Trophoblast cell (in vitro differentiated cells and primary cell): ENCODE data around the gene ZNF316.

ENCODE experiments used
- DNase-seq, 2 donors: peaks; one replicate each; pipeline ENCODE4 v3.0.0-alpha.2; 2016
- H2AFZ ChIP-seq: 2 replicates; pipeline ENCODE4 v1.6.1; 2013; ENCODE audit warnings: low read length, moderate library complexity, mild to moderate bottlenecking; ENCODE audit not compliant: insufficient read depth, poor library complexity
- H2AK5ac ChIP-seq: 2 replicates; pipeline ENCODE4 v1.6.1; 2013; ENCODE audit warnings: mild to moderate bottlenecking, low read length
- H2BK120ac ChIP-seq: 2 replicates; pipeline ENCODE4 v1.6.1; 2013; ENCODE audit warnings: low read length, mild to moderate bottlenecking, moderate library complexity; ENCODE audit not compliant: insufficient read depth, poor library complexity
- H2BK12ac ChIP-seq: 2 replicates; pipeline ENCODE4 v1.6.1; 2013; ENCODE audit warnings: mild to moderate bottlenecking, low read length, moderate library complexity
- H2BK5ac ChIP-seq: 2 replicates; pipeline ENCODE4 v1.6.1; 2013; ENCODE audit warnings: low read length, low read depth, moderate library complexity, mild to moderate bottlenecking; ENCODE audit not compliant: poor library complexity
- H3K14ac ChIP-seq: 2 replicates; pipeline ENCODE4 v1.6.1; 2013; ENCODE audit warnings: mild to moderate bottlenecking, low read length
- H3K18ac ChIP-seq: 2 replicates; pipeline ENCODE4 v1.6.1; 2013; ENCODE audit warnings: mild to moderate bottlenecking, low read length
- H3K23ac ChIP-seq: 2 replicates; pipeline ENCODE4 v1.6.1; 2013; ENCODE audit warnings: low read length
- H3K27ac ChIP-seq: 2 replicates; pipeline ENCODE4 v1.5.1; 2013; ENCODE audit warnings: low read depth, mild to moderate bottlenecking, inconsistent platforms, low read length, moderate library complexity
- H3K27me3 ChIP-seq: 2 replicates; pipeline ENCODE4 v1.6.1; 2013; ENCODE audit warnings: inconsistent platforms, mild to moderate bottlenecking, low read length, moderate library complexity; ENCODE audit not compliant: insufficient read depth
- H3K36me3 ChIP-seq, 2 experiments: 1 replicate in 1 of 2; 2 replicates in 1 of 2; pipeline ENCODE4 v1.6.1; 2013; ENCODE audit warnings: low read length in 2 of 2, mild to moderate bottlenecking in 2 of 2, moderate library complexity in 1 of 2; ENCODE audit not compliant: insufficient read depth in 2 of 2, control insufficient read depth in 1 of 2
- H3K4ac ChIP-seq: 2 replicates; pipeline ENCODE4 v1.6.1; 2013; ENCODE audit warnings: low read depth, mild to moderate bottlenecking, low read length, moderate library complexity
- H3K4me1 ChIP-seq, 2 experiments: 1 replicate in 1 of 2; 2 replicates in 1 of 2; pipeline ENCODE4 v1.6.1; 2013; ENCODE audit warnings: low read length in 2 of 2, mild to moderate bottlenecking in 2 of 2, moderate library complexity in 1 of 2; ENCODE audit not compliant: insufficient read depth in 2 of 2, control insufficient read depth in 1 of 2
- H3K4me2 ChIP-seq: 2 replicates; pipeline ENCODE4 v1.6.1; 2013; ENCODE audit warnings: inconsistent platforms, mild to moderate bottlenecking, low read length, moderate library complexity
- H3K4me3 ChIP-seq: 2 replicates; pipeline ENCODE4 v1.5.1; 2013; ENCODE audit warnings: mild to moderate bottlenecking, low read depth, low read length, inconsistent platforms
- H3K79me1 ChIP-seq: one replicate; pipeline ENCODE4 v1.6.1; 2013; ENCODE audit warnings: low read length
- H3K79me2 ChIP-seq: 2 replicates; pipeline ENCODE4 v1.6.1; 2013; ENCODE audit warnings: low read length, mild to moderate bottlenecking; ENCODE audit not compliant: control insufficient read depth, insufficient read depth, poor library complexity
- H3K9ac ChIP-seq: 2 replicates; pipeline ENCODE4 v1.6.1; 2013; ENCODE audit warnings: mild to moderate bottlenecking, low read length
- H3K9me3 ChIP-seq: 2 replicates; pipeline ENCODE4 v1.6.1; 2013; ENCODE audit warnings: low read depth, mild to moderate bottlenecking, control low read depth, inconsistent platforms, low read length; ENCODE audit not compliant: insufficient read depth
- H4K12ac ChIP-seq: 2 replicates; pipeline ENCODE4 v1.6.1; 2013; ENCODE audit warnings: low read depth, mild to moderate bottlenecking, low read length, moderate library complexity
- H4K8ac ChIP-seq: 2 replicates; pipeline ENCODE4 v1.6.1; 2013; ENCODE audit warnings: low read depth, mild to moderate bottlenecking, low read length, moderate library complexity
- H4K91ac ChIP-seq: one replicate; pipeline ENCODE4 v1.6.1; 2013; ENCODE audit warnings: low read depth, mild to moderate bottlenecking, low read length, moderate library complexity
- WGBS: extraction: QIAGEN DNeasy Blood & Tissue Kit; methylation state at CpG from one replicate; pipeline ENCODE4 v1.1.7; 2013; ENCODE audit warnings: missing lambda C conversion rate; ENCODE audit not compliant: insufficient read length, insufficient coverage; ENCODE audit errors: extremely low coverage; 5-methylcytosine and 5-hydroxymethylcytosine counted together

The ZNF316 gene

GRCh38 chr7:6590645-6591110 lies 46.4 kb upstream of the ZNF316 start:
- Histone ChIP-seq H3K4ac (peak overlapping the region; percentile 72), H3K4me1 (peaks cover 6 to 7% of the 10 kb centered on the region in 2 experiments), H2BK5ac (no peak overlapping the region), H2BK12ac (no peak overlapping the region), H3K9me3 (no peaks in the 10 kb centered on the region), H3K27me3 (no peaks in the 10 kb centered on the region), H2AFZ (peak overlapping the region; percentile 99), H2AK5ac (no peak overlapping the region), H3K4me2 (peak overlapping the region; percentile 90), H3K18ac (peak overlapping the region; percentile 94), H3K36me3 (peaks cover 38 to 42% of the 10 kb centered on the region in 2 experiments), H4K91ac (peak overlapping the region; percentile 77), H2BK120ac (no peak overlapping the region), H3K23ac (no peak overlapping the region), H3K79me2 (peaks cover 6% of the 10 kb centered on the region), H3K14ac (peak overlapping the region; percentile 96), H4K12ac (peak overlapping the region; percentile 87), H4K8ac (peak overlapping the region; percentile 92), H3K9ac (peak overlapping the region; percentile 89), H3K4me3 (peak overlapping the region; percentile 83), H3K79me1 (peaks cover 6% of the 10 kb centered on the region), H3K27ac (no peak overlapping the region)
- WGBS: no CpG with 5 or more reads among the region's 10 CpGs
- peak in 1 of 2 donors; percentile 35 for DNase-seq

DNA sequence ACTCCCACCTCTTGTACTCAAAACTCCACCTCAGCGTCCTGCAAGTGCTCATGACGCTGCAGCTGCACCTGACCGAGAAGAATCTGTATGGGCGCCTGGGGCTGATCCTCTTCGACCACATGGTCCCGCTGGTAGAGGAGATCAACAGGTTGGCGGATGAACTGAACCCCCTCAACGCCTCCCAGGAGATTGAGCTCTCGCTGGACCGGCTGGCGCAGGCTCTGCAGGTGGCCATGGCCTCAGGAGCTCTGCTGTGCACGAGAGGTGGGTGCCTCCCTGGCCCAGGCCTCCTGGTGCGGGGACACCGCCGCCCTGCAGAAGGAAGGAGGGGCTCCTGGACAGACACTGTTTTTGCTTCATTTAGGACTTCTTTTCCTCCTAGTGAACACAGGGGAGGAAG lies 37.0 kb upstream of the ZNF316 start:
- no peaks in the 10 kb centered on the region for H3K79me2 ChIP-seq
- no peaks in the 10 kb centered on the region for H3K9me3 ChIP-seq
- H3K27ac ChIP-seq: no peak overlapping the region
- H2BK12ac ChIP-seq: no peak overlapping the region
- H4K91ac ChIP-seq: no peak overlapping the region
- no peak overlapping the region for H4K8ac ChIP-seq
- H3K4me3 ChIP-seq: no peak overlapping the region
- no peak overlapping the region for H3K18ac ChIP-seq
- no peak overlapping the region for H2BK120ac ChIP-seq
- no peak overlapping the region for H3K4ac ChIP-seq
- H3K23ac ChIP-seq: no peak overlapping the region
- no peak overlapping the region for H3K9ac ChIP-seq
- H3K4me1 ChIP-seq: no peaks in the 10 kb centered on the region
- H2AFZ ChIP-seq: no peak overlapping the region
- H3K4me2 ChIP-seq: no peak overlapping the region
- no peak overlapping the region for H3K14ac ChIP-seq
- no peak overlapping the region for H2BK5ac ChIP-seq
- H3K79me1 ChIP-seq: no peaks in the 10 kb centered on the region
- H2AK5ac ChIP-seq: no peak overlapping the region
- peaks cover 55 to 58% of the 10 kb centered on the region in 2 experiments for H3K36me3 ChIP-seq
- no peak overlapping the region for H4K12ac ChIP-seq
- no CpG with 5 or more reads among the region's 15 CpGs for WGBS
- no peak for DNase-seq
- H3K27me3 ChIP-seq: no peaks in the 10 kb centered on the region

DNA sequence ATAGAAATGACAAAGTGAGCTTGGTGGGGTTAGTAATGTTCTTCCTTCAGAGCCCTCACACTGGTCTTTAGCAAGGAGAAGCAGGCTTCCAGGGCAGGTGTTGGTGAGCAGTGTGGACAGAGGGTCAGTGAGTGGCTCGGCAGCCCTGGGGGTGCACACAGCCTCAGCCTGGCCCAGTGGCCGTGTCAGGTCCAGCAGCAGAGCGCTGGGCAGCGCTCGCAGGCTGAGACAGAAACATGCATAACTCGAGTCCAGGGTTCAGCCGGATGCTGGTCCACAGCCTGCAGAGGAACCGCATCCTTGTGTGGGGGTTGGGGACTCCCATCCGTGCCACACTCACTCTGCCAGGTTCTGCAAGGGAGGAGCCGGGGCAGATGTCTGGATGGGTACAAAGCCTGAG lies 32.7 kb upstream of the ZNF316 start:
- Histone ChIP-seq H2AK5ac (no peak overlapping the region), H3K79me1 (no peaks in the 10 kb centered on the region), H3K9ac (no peak overlapping the region), H3K9me3 (no peaks in the 10 kb centered on the region), H3K4me3 (no peak overlapping the region), H3K79me2 (no peaks in the 10 kb centered on the region), H4K91ac (no peak overlapping the region), H2BK120ac (no peak overlapping the region), H4K12ac (no peak overlapping the region), H3K23ac (no peak overlapping the region), H3K14ac (no peak overlapping the region), H3K4me2 (no peak overlapping the region), H4K8ac (no peak overlapping the region), H2BK12ac (no peak overlapping the region), H3K27ac (no peak overlapping the region), H3K18ac (no peak overlapping the region), H2BK5ac (no peak overlapping the region), H2AFZ (no peak overlapping the region), H3K27me3 (no peaks in the 10 kb centered on the region), H3K4ac (no peak overlapping the region), H3K4me1 (no peaks in the 10 kb centered on the region), H3K36me3 (peaks cover 36 to 44% of the 10 kb centered on the region in 2 experiments)
- WGBS: no CpG with 5 or more reads among the region's 10 CpGs
- no peak for DNase-seq

GRCh38 chr7:6606866-6607583 lies 30.1 kb upstream of the ZNF316 start:
- Histone ChIP-seq H3K36me3 (peaks cover 19 to 30% of the 10 kb centered on the region in 2 experiments), H3K4me3 (no peak overlapping the region), H2BK5ac (no peak overlapping the region), H3K79me2 (no peaks in the 10 kb centered on the region), H3K27me3 (no peaks in the 10 kb centered on the region), H3K9me3 (no peaks in the 10 kb centered on the region), H2BK12ac (no peak overlapping the region), H3K79me1 (no peaks in the 10 kb centered on the region), H3K4ac (no peak overlapping the region), H3K18ac (no peak overlapping the region), H3K9ac (no peak overlapping the region), H4K91ac (no peak overlapping the region), H3K4me1 (no peaks in the 10 kb centered on the region), H4K12ac (no peak overlapping the region), H4K8ac (no peak overlapping the region), H3K23ac (no peak overlapping the region), H2AK5ac (no peak overlapping the region), H2BK120ac (no peak overlapping the region), H3K4me2 (no peak overlapping the region), H3K27ac (no peak overlapping the region), H2AFZ (no peak overlapping the region), H3K14ac (no peak overlapping the region)
- no peak for DNase-seq
- no CpG with 5 or more reads among the region's 36 CpGs for WGBS
